HEK293 (cell line): ENCODE measurements around the gene DNER.

Experiments
- CTCF ChIA-PET: fragments of 350-600 bp; formaldehyde crosslinking; extraction: SDS; loops from one replicate; lab custom pipeline; 2021; ENCODE audit warnings: antibody characterized with exemption; lab: Yijun Ruan, JAX
- POLR2A ChIA-PET: fragments of 300-600 bp; formaldehyde crosslinking; extraction: SDS; loops from one replicate; lab custom pipeline; 2020; ENCODE audit warnings: antibody characterized with exemption, inconsistent platforms; lab: Yijun Ruan, JAX
- H3K27ac ChIP-seq: fragments of 200-500 bp; sonication (Bioruptor generic); 2 replicates; pipeline ENCODE4 v1.5.1; 2014; ENCODE audit warnings: low read depth, low read length, control low read depth, inconsistent platforms; ENCODE audit errors: extremely low read depth
- H3K36me3 ChIP-seq, 2 experiments: fragments of 200-500 bp in 1 of 2; sonication (Bioruptor generic) in 1 of 2; 1 replicate in 1 of 2; 2 replicates in 1 of 2; pipeline ENCODE4 v1.5.1; 2014 to 2017; ENCODE audit warnings: inconsistent platforms in 2 of 2, low read length in 2 of 2; ENCODE audit not compliant: control insufficient read depth in 2 of 2, insufficient read depth in 1 of 2
- H3K4me1 ChIP-seq: fragments of 200-500 bp; sonication (Bioruptor generic); 2 replicates; pipeline ENCODE4 v1.5.1; 2014; ENCODE audit warnings: mild to moderate bottlenecking, low read length, inconsistent platforms; ENCODE audit not compliant: control insufficient read depth, insufficient read depth
- H3K4me3 ChIP-seq: 2 replicates; pipeline ENCODE4 v1.5.1; 2011; ENCODE audit warnings: low read depth, mild to moderate bottlenecking, control low read depth, low read length, moderate library complexity
- H3K9me3 ChIP-seq: fragments of 200-500 bp; sonication (Bioruptor generic); 2 replicates; pipeline ENCODE4 v1.5.1; 2014; ENCODE audit warnings: low read depth, low read length, inconsistent platforms; ENCODE audit not compliant: control insufficient read depth, insufficient read depth
- BCL11A ChIP-seq: fragments of 450-650 bp; formaldehyde crosslinking; IDR thresholded peaks from 2 replicates; pipeline ENCODE4 v1.5.1; 2016; ENCODE audit warnings: low read depth, missing biosample characterization, missing genetic modification characterization
- GLI4 ChIP-seq: fragments of 450-650 bp; formaldehyde crosslinking; IDR thresholded peaks from 2 replicates; pipeline ENCODE4 v1.5.1; 2016; ENCODE audit warnings: missing biosample characterization, missing genetic modification characterization
- GLIS1 ChIP-seq: fragments of 450-650 bp; formaldehyde crosslinking; IDR thresholded peaks from 2 replicates; pipeline ENCODE4 v1.5.1; 2016; ENCODE audit warnings: missing biosample characterization, missing genetic modification characterization
- GLIS2 ChIP-seq: fragments of 450-650 bp; formaldehyde crosslinking; IDR thresholded peaks from 2 replicates; pipeline ENCODE4 v1.5.1; 2016; ENCODE audit warnings: missing biosample characterization, missing genetic modification characterization
- KLF8 ChIP-seq: fragments of 450-650 bp; formaldehyde crosslinking; IDR thresholded peaks from 2 replicates; pipeline ENCODE4 v1.5.1; 2016; ENCODE audit warnings: missing biosample characterization, missing genetic modification characterization
- OSR2 ChIP-seq: fragments of 450-650 bp; formaldehyde crosslinking; IDR thresholded peaks from 2 replicates; pipeline ENCODE4 v1.5.1; 2016; ENCODE audit warnings: missing biosample characterization, missing genetic modification characterization
- PRDM1 ChIP-seq: fragments of 450-650 bp; formaldehyde crosslinking; IDR thresholded peaks from 2 replicates; pipeline ENCODE4; 2016; ENCODE audit warnings: missing biosample characterization, missing genetic modification characterization
- SP7 ChIP-seq: fragments of 450-650 bp; formaldehyde crosslinking; IDR thresholded peaks from 2 replicates; pipeline ENCODE4 v1.5.1; 2016; ENCODE audit warnings: missing biosample characterization, missing genetic modification characterization
- TRIM28 ChIP-seq: IDR thresholded peaks from 2 replicates; pipeline ENCODE4 v1.6.1; 2011; ENCODE audit warnings: low read length, control low read depth, borderline replicate concordance
- TSHZ1 ChIP-seq: fragments of 450-650 bp; formaldehyde crosslinking; IDR thresholded peaks from 2 replicates; pipeline ENCODE4 v1.5.1; 2016; ENCODE audit warnings: missing biosample characterization, missing genetic modification characterization, borderline replicate concordance
- ZBTB21 ChIP-seq: fragments of 450-650 bp; formaldehyde crosslinking; IDR thresholded peaks from 2 replicates; pipeline ENCODE4 v1.5.1; 2017; ENCODE audit warnings: missing biosample characterization, missing genetic modification characterization
- ZBTB48 ChIP-seq: fragments of 450-650 bp; formaldehyde crosslinking; IDR thresholded peaks from 2 replicates; pipeline ENCODE4 v1.5.1; 2016; ENCODE audit warnings: missing biosample characterization, missing genetic modification characterization
- ZFHX2 ChIP-seq: fragments of 450-650 bp; formaldehyde crosslinking; conservative IDR thresholded peaks from 2 replicates; pipeline ENCODE4 v1.5.1; 2016; ENCODE audit warnings: missing biosample characterization, missing genetic modification characterization
- ZFP3 ChIP-seq: fragments of 450-650 bp; formaldehyde crosslinking; IDR thresholded peaks from 2 replicates; pipeline ENCODE4 v1.5.1; 2016; ENCODE audit warnings: low read depth, missing biosample characterization, missing genetic modification characterization
- ZNF121 ChIP-seq: fragments of 450-650 bp; formaldehyde crosslinking; IDR thresholded peaks from 2 replicates; pipeline ENCODE4 v1.5.1; 2016; ENCODE audit warnings: missing biosample characterization, missing genetic modification characterization
- ZNF133 ChIP-seq: fragments of 450-650 bp; formaldehyde crosslinking; IDR thresholded peaks from 2 replicates; pipeline ENCODE4 v1.5.1; 2016; ENCODE audit warnings: missing biosample characterization, missing genetic modification characterization
- ZNF169 ChIP-seq: fragments of 450-650 bp; formaldehyde crosslinking; IDR thresholded peaks from 2 replicates; pipeline ENCODE4 v1.5.1; 2016; ENCODE audit warnings: missing biosample characterization, missing genetic modification characterization
- ZNF18 ChIP-seq: fragments of 450-650 bp; formaldehyde crosslinking; IDR thresholded peaks from 2 replicates; pipeline ENCODE4 v1.5.1; 2016; ENCODE audit warnings: missing biosample characterization, missing genetic modification characterization
- ZNF221 ChIP-seq: fragments of 450-650 bp; formaldehyde crosslinking; IDR thresholded peaks from 2 replicates; pipeline ENCODE4 v1.5.1; 2017; ENCODE audit warnings: missing biosample characterization, missing genetic modification characterization, borderline replicate concordance
- ZNF335 ChIP-seq: fragments of 450-650 bp; formaldehyde crosslinking; conservative IDR thresholded peaks from 2 replicates; pipeline ENCODE4 v1.5.1; 2016; ENCODE audit warnings: missing biosample characterization, missing genetic modification characterization
- ZNF354C ChIP-seq: fragments of 450-650 bp; formaldehyde crosslinking; IDR thresholded peaks from 2 replicates; pipeline ENCODE4 v1.5.1; 2016; ENCODE audit warnings: missing biosample characterization, missing genetic modification characterization, low read depth, borderline replicate concordance
- ZNF366 ChIP-seq: fragments of 450-650 bp; formaldehyde crosslinking; conservative IDR thresholded peaks from 2 replicates; pipeline ENCODE4 v1.5.1; 2016; ENCODE audit warnings: missing biosample characterization, missing genetic modification characterization
- ZNF404 ChIP-seq: fragments of 450-650 bp; formaldehyde crosslinking; IDR thresholded peaks from 2 replicates; pipeline ENCODE4 v1.5.1; 2017; ENCODE audit warnings: missing biosample characterization, missing genetic modification characterization
- ZNF423 ChIP-seq: fragments of 450-650 bp; formaldehyde crosslinking; IDR thresholded peaks from 2 replicates; pipeline ENCODE4 v1.5.1; 2016; ENCODE audit warnings: missing biosample characterization, missing genetic modification characterization
- ZNF501 ChIP-seq: fragments of 450-650 bp; formaldehyde crosslinking; IDR thresholded peaks from 2 replicates; pipeline ENCODE4 v1.5.1; 2016; ENCODE audit warnings: missing biosample characterization, missing genetic modification characterization
- ZNF600 ChIP-seq: fragments of 450-650 bp; formaldehyde crosslinking; IDR thresholded peaks from 2 replicates; pipeline ENCODE4 v1.5.1; 2016; ENCODE audit warnings: missing biosample characterization, missing genetic modification characterization
- ZNF629 ChIP-seq: fragments of 450-650 bp; formaldehyde crosslinking; IDR thresholded peaks from 2 replicates; pipeline ENCODE4 v1.5.1; 2017; ENCODE audit warnings: missing biosample characterization, missing genetic modification characterization
- ZNF664 ChIP-seq: fragments of 450-650 bp; formaldehyde crosslinking; IDR thresholded peaks from 2 replicates; pipeline ENCODE4 v1.5.1; 2016; ENCODE audit warnings: missing biosample characterization, missing genetic modification characterization
- ZNF792 ChIP-seq: fragments of 450-650 bp; formaldehyde crosslinking; IDR thresholded peaks from 2 replicates; pipeline ENCODE4 v1.5.1; 2016; ENCODE audit warnings: missing biosample characterization, missing genetic modification characterization
- ZNF843 ChIP-seq: fragments of 450-650 bp; formaldehyde crosslinking; IDR thresholded peaks from 2 replicates; pipeline ENCODE4 v1.5.1; 2016; ENCODE audit warnings: missing biosample characterization, missing genetic modification characterization
- TF ChIP-seq, protein P1 (sequence below): fragments of 450-650 bp; formaldehyde crosslinking; IDR thresholded peaks from 2 replicates; pipeline ENCODE4 v1.5.1; 2017; ENCODE audit warnings: missing biosample characterization, missing genetic modification characterization
- TF ChIP-seq, protein P2 (sequence below): fragments of 450-650 bp; formaldehyde crosslinking; IDR thresholded peaks from 2 replicates; pipeline ENCODE4 v1.5.1; 2016; ENCODE audit warnings: missing biosample characterization, missing genetic modification characterization

Gene DNER

DNA sequence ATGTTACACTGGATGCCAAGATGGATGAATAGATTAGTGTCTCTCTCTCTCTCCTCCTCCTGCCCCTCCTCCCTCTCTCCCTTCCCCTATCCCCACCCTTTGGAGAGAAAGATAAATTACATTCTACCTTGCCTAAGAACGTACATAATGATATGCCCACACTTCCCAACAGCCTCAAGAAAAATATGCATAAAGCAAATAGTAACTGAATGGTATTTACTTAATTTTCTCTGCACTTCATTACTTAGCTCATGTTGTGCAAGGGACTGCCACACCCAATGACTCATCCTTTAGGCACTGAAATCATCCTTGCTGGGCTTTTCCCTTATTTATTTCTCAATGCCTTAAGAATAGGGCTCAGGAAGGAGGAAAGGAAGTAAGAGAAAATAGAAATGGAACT lies 306.0 kb downstream of the DNER start (continued):
- no peak for TF ChIP-seq TSHZ1
- TF ChIP-seq ZNF366: 0 out of 2 replicates have a peak, but pooled peaks have one; percentile 11
- TF ChIP-seq ZFP3: no peak
- 0 out of 2 replicates have a peak, but pooled peaks have one; percentile 18 for TF ChIP-seq ZNF629 (tag by site-specific recombination)
- TF ChIP-seq OSR2: no peak
- TF ChIP-seq GLI4: no peak
- TF ChIP-seq ZFHX2 (tag by site-specific recombination): no peak
- TF ChIP-seq, protein P1, sequence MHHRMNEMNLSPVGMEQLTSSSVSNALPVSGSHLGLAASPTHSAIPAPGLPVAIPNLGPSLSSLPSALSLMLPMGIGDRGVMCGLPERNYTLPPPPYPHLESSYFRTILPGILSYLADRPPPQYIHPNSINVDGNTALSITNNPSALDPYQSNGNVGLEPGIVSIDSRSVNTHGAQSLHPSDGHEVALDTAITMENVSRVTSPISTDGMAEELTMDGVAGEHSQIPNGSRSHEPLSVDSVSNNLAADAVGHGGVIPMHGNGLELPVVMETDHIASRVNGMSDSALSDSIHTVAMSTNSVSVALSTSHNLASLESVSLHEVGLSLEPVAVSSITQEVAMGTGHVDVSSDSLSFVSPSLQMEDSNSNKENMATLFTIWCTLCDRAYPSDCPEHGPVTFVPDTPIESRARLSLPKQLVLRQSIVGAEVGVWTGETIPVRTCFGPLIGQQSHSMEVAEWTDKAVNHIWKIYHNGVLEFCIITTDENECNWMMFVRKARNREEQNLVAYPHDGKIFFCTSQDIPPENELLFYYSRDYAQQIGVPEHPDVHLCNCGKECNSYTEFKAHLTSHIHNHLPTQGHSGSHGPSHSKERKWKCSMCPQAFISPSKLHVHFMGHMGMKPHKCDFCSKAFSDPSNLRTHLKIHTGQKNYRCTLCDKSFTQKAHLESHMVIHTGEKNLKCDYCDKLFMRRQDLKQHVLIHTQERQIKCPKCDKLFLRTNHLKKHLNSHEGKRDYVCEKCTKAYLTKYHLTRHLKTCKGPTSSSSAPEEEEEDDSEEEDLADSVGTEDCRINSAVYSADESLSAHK (tag by site-specific recombination): no peak
- TF ChIP-seq ZNF792 (tag by site-specific recombination): no peak
- TF ChIP-seq SP7 (tag by site-specific recombination): peak; percentile 46; the same call in 1 of the 2 replicates
- TF ChIP-seq ZNF335 (tag by site-specific recombination): no peak
- no peak for TF ChIP-seq ZNF664 (tag by site-specific recombination)
- TF ChIP-seq PRDM1 (tag by site-specific recombination): 0 out of 2 replicates have a peak, but pooled peaks have one; percentile 23
- no peak for TF ChIP-seq ZNF169 (tag by site-specific recombination)
- no peak for TF ChIP-seq ZNF423 (tag by site-specific recombination)
- TF ChIP-seq ZNF133 (tag by site-specific recombination): no peak
- TF ChIP-seq ZNF404: no peak
- TF ChIP-seq ZNF18: no peak
- TF ChIP-seq ZBTB48 (tag by site-specific recombination): 0 out of 2 replicates have a peak, but pooled peaks have one; percentile 24
- peak; percentile 54; the same call in 1 of the 2 replicates for TF ChIP-seq KLF8 (tag by site-specific recombination)

GRCh38 chr2:229407170-229407569 lies 307.2 kb downstream of the DNER start:
- CTCF ChIA-PET: interaction anchor here (0.6 kb wide), 1 partner anchor 1004 kb away, joined by 3 read pairs; no protein-coding TSS in a partner anchor
- TF ChIP-seq ZNF843 (tag by site-specific recombination) (no peak), ZNF501 (tag by site-specific recombination) (no peak), ZNF600 (tag by site-specific recombination) (no peak), GLIS2 (tag by site-specific recombination) (0 out of 2 replicates have a peak, but pooled peaks have one; percentile 21), GLIS1 (tag by site-specific recombination) (no peak), TRIM28 (peak; percentile 51; the same call in 1 of the 2 replicates), ZNF221 (no peak), ZBTB21 (tag by site-specific recombination) (0 out of 2 replicates have a peak, but pooled peaks have one; percentile 21), ZBTB48 (tag by site-specific recombination) (peak; percentile 70; the same call in 1 of the 2 replicates), BCL11A (tag by site-specific recombination) (no peak), ZNF121 (no peak), ZNF354C (tag by site-specific recombination) (no peak)
- TF ChIP-seq, protein P2, sequence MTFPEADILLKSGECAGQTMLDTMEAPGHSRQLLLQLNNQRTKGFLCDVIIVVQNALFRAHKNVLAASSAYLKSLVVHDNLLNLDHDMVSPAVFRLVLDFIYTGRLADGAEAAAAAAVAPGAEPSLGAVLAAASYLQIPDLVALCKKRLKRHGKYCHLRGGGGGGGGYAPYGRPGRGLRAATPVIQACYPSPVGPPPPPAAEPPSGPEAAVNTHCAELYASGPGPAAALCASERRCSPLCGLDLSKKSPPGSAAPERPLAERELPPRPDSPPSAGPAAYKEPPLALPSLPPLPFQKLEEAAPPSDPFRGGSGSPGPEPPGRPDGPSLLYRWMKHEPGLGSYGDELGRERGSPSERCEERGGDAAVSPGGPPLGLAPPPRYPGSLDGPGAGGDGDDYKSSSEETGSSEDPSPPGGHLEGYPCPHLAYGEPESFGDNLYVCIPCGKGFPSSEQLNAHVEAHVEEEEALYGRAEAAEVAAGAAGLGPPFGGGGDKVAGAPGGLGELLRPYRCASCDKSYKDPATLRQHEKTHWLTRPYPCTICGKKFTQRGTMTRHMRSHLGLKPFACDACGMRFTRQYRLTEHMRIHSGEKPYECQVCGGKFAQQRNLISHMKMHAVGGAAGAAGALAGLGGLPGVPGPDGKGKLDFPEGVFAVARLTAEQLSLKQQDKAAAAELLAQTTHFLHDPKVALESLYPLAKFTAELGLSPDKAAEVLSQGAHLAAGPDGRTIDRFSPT (tag by site-specific recombination): peak; percentile 56; the same call in 1 of the 2 replicates

More at GRCh38 chr2:229407170-229407569, 307.2 kb downstream of the DNER start:
- Histone ChIP-seq H3K36me3 (no peaks in the 10 kb centered on the region), H3K4me3 (no peak overlapping the region), H3K9me3 (no peaks in the 10 kb centered on the region), H3K4me1 (peaks cover 18% of the 10 kb centered on the region), H3K27ac (no peak overlapping the region)
- POLR2A ChIA-PET: no interaction called here
